Endothelial cell of umbilical vein (primary cell): ENCODE results near the gene MVD. TPM values are rescaled to one million over a fixed set of nuclear protein-coding genes. Genes with fewer than 3 reads are reported as not detected.

ENCODE experiments used
- BruUV-seq: library from RNA; stranded (reverse); fragments of 400-500 nt; replicated peaks from 2 replicates; lab custom pipeline; 2021; lab: Mats Ljungman, UMichigan
- CTCF ChIA-PET: fragments of 300-600, 350-600 bp; sonication (Branson Sonifier 250); formaldehyde crosslinking; loops from one replicate; lab custom pipeline; 2021; ENCODE audit warnings: antibody characterized with exemption, inconsistent platforms; lab: Charles Lee
- POLR2A ChIA-PET: fragments of 300-600, 350-600 bp; sonication (Branson Sonifier 250); formaldehyde crosslinking; loops from one replicate; lab custom pipeline; 2021; ENCODE audit warnings: antibody characterized with exemption, inconsistent platforms; lab: Charles Lee
- DNase-seq: peaks from one replicate; pipeline ENCODE4 v3.0.0-alpha.2; 2011; ENCODE audit warnings: low read depth, low spot score
- FAIRE-seq: peaks from 2 replicates; lab custom pipeline; 2011; peaks lifted over from hg19 to GRCh38; lab: Jason Lieb, UNC
- H2AFZ ChIP-seq: 2 replicates; pipeline ENCODE4 v1.6.0; 2012; ENCODE audit warnings: low read depth, low read length, control low read depth, inconsistent platforms
- H3K27ac ChIP-seq: 2 replicates; pipeline ENCODE4 v1.5.1; 2011; ENCODE audit warnings: low read depth, mild to moderate bottlenecking, control low read depth, low read length, moderate library complexity; ENCODE audit not compliant: insufficient read depth
- H3K27me3 ChIP-seq, 2 experiments: 2 replicates each; pipeline versions ENCODE4 v1.6.0 to v1.6.1; 2011; ENCODE audit warnings: low read length in 2 of 2, mixed read lengths in 1 of 2; ENCODE audit not compliant: control insufficient read depth in 2 of 2, insufficient read depth in 2 of 2
- H3K36me3 ChIP-seq, 2 experiments: 2 replicates in 1 of 2; 3 replicates in 1 of 2; pipeline ENCODE4 v1.5.1; 2011; ENCODE audit warnings: low read length in 2 of 2, mild to moderate bottlenecking in 1 of 2, moderate library complexity in 1 of 2; ENCODE audit not compliant: control insufficient read depth in 2 of 2, insufficient read depth in 2 of 2; ENCODE audit errors: extremely low read depth in 1 of 2
- H3K4me1 ChIP-seq: 3 replicates; pipeline ENCODE4 v1.5.1; 2011; ENCODE audit warnings: mild to moderate bottlenecking, low read length; ENCODE audit not compliant: control insufficient read depth, insufficient read depth; ENCODE audit errors: extremely low read depth
- H3K4me2 ChIP-seq: 2 replicates; pipeline ENCODE4 v1.6.1; 2011; ENCODE audit warnings: low read length, control low read depth, mixed read lengths; ENCODE audit not compliant: insufficient read depth
- H3K4me3 ChIP-seq, 3 experiments: fragments of 200-600 bp in 1 of 3; sonication (generic), shearing (Covaris generic) in 1 of 3; replicated peaks in 1 of 3; 2 replicates each; pipeline ENCODE4 v1.5.1; 2011 to 2016; ENCODE audit warnings: control low read depth in 3 of 3, low read length in 3 of 3, mild to moderate bottlenecking in 2 of 3, inconsistent platforms in 1 of 3, low read depth in 1 of 3, moderate library complexity in 1 of 3; ENCODE audit not compliant: insufficient read depth in 1 of 3
- H3K79me2 ChIP-seq: 2 replicates; pipeline ENCODE4 v1.6.0; 2012; ENCODE audit warnings: low read length, inconsistent platforms; ENCODE audit not compliant: control insufficient read depth, insufficient read depth
- H3K9ac ChIP-seq: replicated peaks from 2 replicates; pipeline ENCODE3; 2011; ENCODE audit warnings: low read length, control low read depth; ENCODE audit not compliant: insufficient read depth; ENCODE audit errors: extremely low read depth
- H3K9me1 ChIP-seq: replicated peaks from 3 replicates; pipeline ENCODE4 v1.6.0; 2011; ENCODE audit warnings: mild to moderate bottlenecking, low read length; ENCODE audit not compliant: control insufficient read depth, insufficient read depth; ENCODE audit errors: extremely low read depth
- H3K9me3 ChIP-seq: replicated peaks from 2 replicates; pipeline ENCODE4 v1.5.1; 2012; ENCODE audit warnings: low read length, inconsistent platforms; ENCODE audit not compliant: control insufficient read depth, insufficient read depth
- H4K20me1 ChIP-seq: replicated peaks from 2 replicates; pipeline ENCODE3; 2011; ENCODE audit warnings: mild to moderate bottlenecking, low read length; ENCODE audit not compliant: control insufficient read depth, insufficient read depth; ENCODE audit errors: extremely low read depth
- EZH2 ChIP-seq: IDR thresholded peaks from 2 replicates; pipeline ENCODE4 v1.6.1; 2012; ENCODE audit warnings: borderline replicate concordance, low read depth, mild to moderate bottlenecking, moderate library complexity, low read length, inconsistent platforms; ENCODE audit not compliant: severe bottlenecking
- FOS ChIP-seq: IDR thresholded peaks from 2 replicates; pipeline ENCODE4 v1.6.1; 2011; ENCODE audit warnings: mild to moderate bottlenecking, low read length, moderate library complexity, borderline replicate concordance; ENCODE audit not compliant: insufficient read depth
- GATA2 ChIP-seq: IDR thresholded peaks from 2 replicates; pipeline ENCODE4 v1.7.0; 2011; ENCODE audit warnings: low read depth, mild to moderate bottlenecking, moderate library complexity, mixed read lengths, low read length; ENCODE audit not compliant: insufficient read length, insufficient read depth
- JUN ChIP-seq: IDR thresholded peaks from 2 replicates; pipeline ENCODE4 v1.6.1; 2011; ENCODE audit warnings: borderline replicate concordance, low read depth; ENCODE audit not compliant: insufficient read length, insufficient read depth
- MYC ChIP-seq: IDR thresholded peaks from one replicate; pipeline ENCODE4 v1.6.1; 2011; ENCODE audit warnings: mild to moderate bottlenecking, low read depth, low read length
- POLR2A ChIP-seq: IDR thresholded peaks from 2 replicates; pipeline ENCODE4 v1.6.1; 2012; ENCODE audit warnings: low read depth, mild to moderate bottlenecking, control low read depth, low read length
- POLR2AphosphoS5 ChIP-seq: IDR thresholded peaks from 2 replicates; pipeline ENCODE4 v1.6.1; 2012; ENCODE audit warnings: low read depth, mild to moderate bottlenecking, control low read depth, low read length, moderate library complexity; ENCODE audit not compliant: insufficient read depth
- dilution Hi-C: fragments of 300-500 bp; cut with MboI; formaldehyde crosslinking; loops from one replicate; pipeline ENCODE4 v1.15.0; 2019; ENCODE audit warnings: low sequenced_read_pairs; ENCODE audit not compliant: extremely low pct_ligation_motif_present
- intact Hi-C: fragments of 100-400 bp; cut with micrococcal nuclease; formaldehyde crosslinking; loops from one replicate; pipeline ENCODE4 v1.10.0; 2022
- polyA plus RNA-seq, 4 experiments: library from polyadenylated mRNA; depleted of rRNA in 3 of 4; stranded (reverse) in 3 of 4; unstranded in 1 of 4; fragments of >200 nt; gene quantifications; 2 replicates each; pipeline versions ENCODE4 v1.2.1 to v1.2.3, GENCODE V29; 2011 to 2012; ENCODE audit warnings: missing spikeins in 1 of 4
- total RNA-seq: library from RNA; stranded (reverse); gene quantifications from 2 replicates; pipeline ENCODE4 v1.2.3, GENCODE V29; 2021
- TF ChIP-seq, protein P1 (sequence below), 2 donors: IDR thresholded peaks; 1 replicate in 1 of 2; 2 replicates in 1 of 2; pipeline ENCODE4 v1.5.1; 2011; ENCODE audit warnings: low read length in 2 of 2, mild to moderate bottlenecking in 2 of 2, moderate library complexity in 2 of 2, control low read depth in 1 of 2, inconsistent platforms in 1 of 2, low read depth in 1 of 2; ENCODE audit not compliant: insufficient read depth in 1 of 2; ENCODE audit errors: extremely low read depth in 1 of 2
- TF ChIP-seq, protein P2 (sequence below): IDR thresholded peaks from 2 replicates; pipeline ENCODE4 v1.6.1; 2011; ENCODE audit not compliant: insufficient read depth, insufficient read length

MVD gene
- total and polyA plus RNA-seq, 2 donors (not counting 3 experiments of a cell fraction or from before 2014, with no cell fraction given) = 64.4 to 142 TPM

DNA sequence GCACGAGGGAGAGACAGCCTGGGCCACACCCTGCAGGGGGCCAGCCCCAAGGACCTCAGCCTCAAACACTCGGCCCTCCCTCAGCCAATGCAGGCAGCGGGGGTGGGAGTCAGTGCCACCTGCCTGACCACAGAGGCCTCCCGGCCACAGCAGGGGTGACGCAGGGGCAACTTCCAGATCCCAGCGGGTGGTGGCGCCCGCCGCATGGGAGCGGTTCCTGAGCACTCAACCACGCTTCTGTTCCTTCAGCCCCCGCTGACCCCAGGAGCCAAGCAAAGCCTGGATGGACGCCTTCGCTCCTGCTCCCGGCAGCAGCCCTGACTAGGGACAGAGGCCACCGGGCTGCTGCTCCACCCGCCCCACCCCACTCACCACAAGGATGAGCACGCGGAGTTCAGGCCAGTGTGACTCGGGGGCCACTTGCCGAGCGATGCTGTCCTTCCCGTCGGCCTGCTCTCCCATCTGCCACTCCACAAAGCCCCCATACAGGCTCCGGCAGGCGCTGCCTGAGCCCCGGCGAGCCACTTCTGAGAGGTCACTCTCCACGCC lies 7.1 kb downstream of the MVD start:
- H3K4me1 ChIP-seq = peaks cover 9% of the 10 kb centered on the region
- POLR2A ChIA-PET = no interaction called here
- no peaks in the 10 kb centered on the region for H4K20me1 ChIP-seq
- BruUV-seq = no TSS peak
- intact Hi-C loops = no loop called here
- H3K9me1 ChIP-seq = no peaks in the 10 kb centered on the region
- CTCF ChIA-PET = no interaction called here
- H3K36me3 ChIP-seq = peaks cover 7 to 17% of the 10 kb centered on the region in 2 experiments
- H3K4me2 ChIP-seq = no peak overlapping the region
- no peak overlapping the region for H3K9ac ChIP-seq
- no peak overlapping the region for H3K4me3 ChIP-seq
- dilution Hi-C loops = no loop called here
- no peak overlapping the region for H2AFZ ChIP-seq
- no peak for FAIRE-seq
- no peak for DNase-seq
- H3K9me3 ChIP-seq = no peaks in the 10 kb centered on the region
- no peak overlapping the region for H3K27ac ChIP-seq
- no peaks in the 10 kb centered on the region for H3K27me3 ChIP-seq
- TF ChIP-seq MYC (no peak), JUN (no peak), EZH2 (no peak), FOS (no peak), POLR2AphosphoS5 (no peak), GATA2 (no peak), POLR2A (no peak)
- TF ChIP-seq, protein P1, sequence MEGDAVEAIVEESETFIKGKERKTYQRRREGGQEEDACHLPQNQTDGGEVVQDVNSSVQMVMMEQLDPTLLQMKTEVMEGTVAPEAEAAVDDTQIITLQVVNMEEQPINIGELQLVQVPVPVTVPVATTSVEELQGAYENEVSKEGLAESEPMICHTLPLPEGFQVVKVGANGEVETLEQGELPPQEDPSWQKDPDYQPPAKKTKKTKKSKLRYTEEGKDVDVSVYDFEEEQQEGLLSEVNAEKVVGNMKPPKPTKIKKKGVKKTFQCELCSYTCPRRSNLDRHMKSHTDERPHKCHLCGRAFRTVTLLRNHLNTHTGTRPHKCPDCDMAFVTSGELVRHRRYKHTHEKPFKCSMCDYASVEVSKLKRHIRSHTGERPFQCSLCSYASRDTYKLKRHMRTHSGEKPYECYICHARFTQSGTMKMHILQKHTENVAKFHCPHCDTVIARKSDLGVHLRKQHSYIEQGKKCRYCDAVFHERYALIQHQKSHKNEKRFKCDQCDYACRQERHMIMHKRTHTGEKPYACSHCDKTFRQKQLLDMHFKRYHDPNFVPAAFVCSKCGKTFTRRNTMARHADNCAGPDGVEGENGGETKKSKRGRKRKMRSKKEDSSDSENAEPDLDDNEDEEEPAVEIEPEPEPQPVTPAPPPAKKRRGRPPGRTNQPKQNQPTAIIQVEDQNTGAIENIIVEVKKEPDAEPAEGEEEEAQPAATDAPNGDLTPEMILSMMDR (IDR thresholded peaks at IDR 0.05; ENCODE audit: extremely low read depth in 1 of 2, insufficient read depth in 1 of 2, low read depth in 1 of 2, low read length in 2 of 2) = no peak
- TF ChIP-seq, protein P2, sequence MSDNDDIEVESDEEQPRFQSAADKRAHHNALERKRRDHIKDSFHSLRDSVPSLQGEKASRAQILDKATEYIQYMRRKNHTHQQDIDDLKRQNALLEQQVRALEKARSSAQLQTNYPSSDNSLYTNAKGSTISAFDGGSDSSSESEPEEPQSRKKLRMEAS = no peak
- peaks cover 21% of the 10 kb centered on the region for H3K79me2 ChIP-seq
